KBM-7 (cell line): ENCODE results near the gene DIP2C.
"Not testable (repeated sequence)": the region's sequence is repeated elsewhere in the genome, so short reads cannot be mapped to it uniquely, and the experiment has no call there.

Experiments used
- DNase-seq: peaks from one replicate; pipeline ENCODE4 v3.0.0-alpha.2; 2015
- in situ Hi-C: fragments of 300-500 bp; cut with MboI; formaldehyde crosslinking; loops from 2 replicates; pipeline ENCODE4 v1.14.3; 2020; ENCODE audit warnings: low sequenced_read_pairs, low pct_unique_long_range_greater_than_20kb, mixed read lengths

Gene DIP2C

GRCh38 chr10:689452-690371 is at the start of gene DIP2C:
TSS of gene DIP2C (minus strand) at chr10:689668. CDS start at chr10:689578, 90 bp downstream.
- in situ Hi-C loops, result no loop called here
- no peak for DNase-seq

- no peak for DNase-seq
- in situ Hi-C loops, result no loop called here
Observed at GRCh38 chr10:734481-734880, 45.0 kb upstream of the DIP2C start.

GRCh38 chr10:733086-733485 is 43.6 kb upstream of the DIP2C start:
- no peak for DNase-seq
- in situ Hi-C loops, result no loop called here

GRCh38 chr10:729213-729612 is 39.7 kb upstream of the DIP2C start:
- in situ Hi-C loops, result no loop called here
- no peak for DNase-seq

- DNase-seq, result no peak
- in situ Hi-C loops, result no loop called here
Observed at GRCh38 chr10:728603-729002, 39.1 kb upstream of the DIP2C start.

- in situ Hi-C loops, result no loop called here
- no peak for DNase-seq
Observed at GRCh38 chr10:727162-727790, 37.8 kb upstream of the DIP2C start.

GRCh38 chr10:725786-726185 is 36.3 kb upstream of the DIP2C start:
- no peak for DNase-seq
- in situ Hi-C loops, result no loop called here

- in situ Hi-C loops, result no loop called here
- DNase-seq, result no peak
Observed at GRCh38 chr10:725302-725701, 35.8 kb upstream of the DIP2C start.

GRCh38 chr10:723973-724372 is 34.5 kb upstream of the DIP2C start:
- no peak for DNase-seq
- in situ Hi-C loops, result no loop called here

GRCh38 chr10:722281-723060 is 33.0 kb upstream of the DIP2C start:
- no peak for DNase-seq
- in situ Hi-C loops, result no loop called here

- in situ Hi-C loops, result no loop called here
- no peak for DNase-seq
Observed at GRCh38 chr10:718143-718700, 28.8 kb upstream of the DIP2C start.

GRCh38 chr10:717458-717857 is 28.0 kb upstream of the DIP2C start:
- in situ Hi-C loops, result no loop called here
- DNase-seq, result no peak

- in situ Hi-C loops, result no loop called here
- peak; percentile 13 for DNase-seq
Observed at GRCh38 chr10:716821-717220, 27.4 kb upstream of the DIP2C start.

- DNase-seq, result no peak
- in situ Hi-C loops, result no loop called here
Observed at GRCh38 chr10:714214-714613, 24.7 kb upstream of the DIP2C start.

GRCh38 chr10:712575-712974 is 23.1 kb upstream of the DIP2C start:
- in situ Hi-C loops, result no loop called here

GRCh38 chr10:712089-712488 is 22.6 kb upstream of the DIP2C start:
- no peak for DNase-seq
- in situ Hi-C loops, result no loop called here

More at GRCh38 chr10:712575-712974, 23.1 kb upstream of the DIP2C start:
- no peak for DNase-seq

- in situ Hi-C loops, result no loop called here
- no peak for DNase-seq
Observed at GRCh38 chr10:707861-708260, 18.4 kb upstream of the DIP2C start.

GRCh38 chr10:707456-707855 is 18.0 kb upstream of the DIP2C start:
- no peak for DNase-seq
- in situ Hi-C loops, result no loop called here

- in situ Hi-C loops, result no loop called here
- DNase-seq, result no peak
Observed at GRCh38 chr10:703118-703517, 13.7 kb upstream of the DIP2C start.

- DNase-seq, result not testable (repeated sequence)
Observed at GRCh38 chr10:700183-700582, 10.7 kb upstream of the DIP2C start.

More at GRCh38 chr10:700183-700582, 10.7 kb upstream of the DIP2C start:
- in situ Hi-C loops, result not testable (repeated sequence)
